ENCODE results near the gene PCGF2.

Gene PCGF2

GRCh38 chr17:38716368-38717005 is 31.6 kb downstream of the PCGF2 start:
- DNase-seq: no peak

GRCh38 chr17:38715216-38715943 is 32.8 kb downstream of the PCGF2 start:
- DNase-seq: no peak

- DNase-seq: no peak
Measured at GRCh38 chr17:38713456-38714075, 34.6 kb downstream of the PCGF2 start.

- DNase-seq: no peak
Measured at GRCh38 chr17:38712593-38712992, 35.5 kb downstream of the PCGF2 start.

- DNase-seq: no peak
Measured at GRCh38 chr17:38711792-38712571, 36.2 kb downstream of the PCGF2 start.

- DNase-seq: no peak
Measured at GRCh38 chr17:38710985-38711384, 37.2 kb downstream of the PCGF2 start.

GRCh38 chr17:38710604-38710962 is 37.6 kb downstream of the PCGF2 start:
- DNase-seq: no peak

GRCh38 chr17:38709864-38710603 is 38.1 kb downstream of the PCGF2 start:
- DNase-seq: no peak

- DNase-seq: no peak
Measured at GRCh38 chr17:38709104-38709820, 38.9 kb downstream of the PCGF2 start.

GRCh38 chr17:38707678-38708351 is 40.3 kb downstream of the PCGF2 start:
- DNase-seq: no peak

GRCh38 chr17:38706505-38707216 is 41.5 kb downstream of the PCGF2 start:
- DNase-seq: no peak

- DNase-seq: no peak
Measured at GRCh38 chr17:38705803-38706504, 42.2 kb downstream of the PCGF2 start.

- no peak for DNase-seq
Measured at GRCh38 chr17:38705523-38705802, 42.7 kb downstream of the PCGF2 start.

- DNase-seq: peak; percentile 79
Measured at GRCh38 chr17:38704606-38705522, 43.3 kb downstream of the PCGF2 start, which contains the start of gene MLLT6. TSS of gene MLLT6 (plus strand) at chr17:38705273. CDS start at chr17:38705633, 360 bp downstream.

GRCh38 chr17:38703742-38704605 is 44.2 kb downstream of the PCGF2 start:
- peak; percentile 43 for DNase-seq

GRCh38 chr17:38702916-38703741 is 45.0 kb downstream of the PCGF2 start:
- DNase-seq: no peak
